ENCODE measurements around the gene ZC3H12D. TPM values are rescaled to one million over a fixed set of nuclear protein-coding genes. Genes with fewer than 3 reads are reported as not detected.

ZC3H12D gene
- total and polyA plus RNA-seq, 2 of the 13 experiments (the other 11 are each of a cell fraction or from before 2014, with no cell fraction given): 1.2 to 2.7 TPM

- H3K9me3 ChIP-seq (ENCODE audit: low read length): no peaks in the 10 kb centered on the region
- FAIRE-seq: no peak
- no peak for ATAC-seq
- peaks cover 31% of the 10 kb centered on the region for H3K4me1 ChIP-seq (ENCODE audit: insufficient read depth, low read length)
- BruUV-seq (replicated peaks): no TSS peak
- TF ChIP-seq HES4 (CRISPR knock-in tag; IDR thresholded peaks at IDR 0.05; ENCODE audit: borderline replicate concordance) (0 out of 2 replicates have a peak, but pooled peaks have one; percentile 24), KDM3A (CRISPR knock-in tag; IDR thresholded peaks at IDR 0.05; ENCODE audit: low read depth) (no peak), NAIF1 (CRISPR knock-in tag; IDR thresholded peaks at IDR 0.05; ENCODE audit: borderline replicate concordance) (no peak)
- no peaks in the 10 kb centered on the region for H3K36me3 ChIP-seq (replicated peaks in 1 of 2; ENCODE audit: control insufficient read depth in 1 of 2, insufficient read depth in 2 of 2, low read length in 2 of 2)
- no peak for DNase-seq (ENCODE audit: low spot score)
- H3K4me3 ChIP-seq (replicated peaks in 1 of 3; ENCODE audit: insufficient read depth in 1 of 3, low read depth in 2 of 3, low read length in 3 of 3): no peak overlapping the region
- intact Hi-C loops (cut with micrococcal nuclease; ENCODE audit: unreplicated experiment) (no loop called here), in situ Hi-C loops (cut with HindIII; ENCODE audit: extremely low pct_ligation_motif_present, low pct_unique_long_range_greater_than_20kb) (no loop called here)
- H4K20me1 ChIP-seq (ENCODE audit: insufficient read depth, low read length): no peaks in the 10 kb centered on the region
- H3K9ac ChIP-seq (ENCODE audit: insufficient read depth, low read depth, low read length): no peak overlapping the region
- no peaks in the 10 kb centered on the region for H3K79me2 ChIP-seq (ENCODE audit: insufficient read depth, low read length)
- ChIA-PET POLR2A (no interaction called here), CTCF (ENCODE audit: low intra/inter-chr PET ratio, low total read pairs) (no interaction called here)
- H3K4me2 ChIP-seq (ENCODE audit: low read depth, low read length): no peak overlapping the region
- H3K27me3 ChIP-seq (ENCODE audit: control insufficient read depth in 1 of 2, insufficient read depth in 2 of 2, low read length in 2 of 2): no peaks in the 10 kb centered on the region
- H2AFZ ChIP-seq (ENCODE audit: low read length): no peak overlapping the region
- H3K27ac ChIP-seq (ENCODE audit: extremely low read length, insufficient read depth, low read length): no peak overlapping the region
- 91% methylated on average over 18 of the region's 18 CpGs for WGBS (ENCODE audit: low lambda C conversion rate)
Measured at GRCh38 chr6:149480502-149481280, 4.1 kb downstream of the ZC3H12D start.

- H3K4me2 ChIP-seq (ENCODE audit: low read depth, low read length): no peak overlapping the region
- in situ Hi-C loops (cut with HindIII; ENCODE audit: extremely low pct_ligation_motif_present, low pct_unique_long_range_greater_than_20kb): no loop called here
- peaks cover 35% of the 10 kb centered on the region for H3K4me1 ChIP-seq (ENCODE audit: insufficient read depth, low read length)
- H3K79me2 ChIP-seq (ENCODE audit: insufficient read depth, low read length): no peaks in the 10 kb centered on the region
- no peak for DNase-seq (ENCODE audit: low spot score)
- H2AFZ ChIP-seq (ENCODE audit: low read length): no peak overlapping the region
- H3K27ac ChIP-seq (ENCODE audit: extremely low read length, insufficient read depth, low read length): no peak overlapping the region
- no peaks in the 10 kb centered on the region for H3K9me3 ChIP-seq (ENCODE audit: low read length)
- no peak overlapping the region for H3K9ac ChIP-seq (ENCODE audit: insufficient read depth, low read depth, low read length)
- CTCF ChIA-PET (ENCODE audit: low intra/inter-chr PET ratio, low total read pairs): no interaction called here
- no TSS peak for BruUV-seq (replicated peaks)
- WGBS (ENCODE audit: low lambda C conversion rate): 94% methylated on average over 5 of the region's 5 CpGs
- no peak for ATAC-seq
- intact Hi-C loops (cut with micrococcal nuclease; ENCODE audit: unreplicated experiment): no loop called here
- H3K4me3 ChIP-seq (replicated peaks in 1 of 3; ENCODE audit: insufficient read depth in 1 of 3, low read depth in 2 of 3, low read length in 3 of 3): no peak overlapping the region
- POLR2A ChIA-PET: no interaction called here
- no peaks in the 10 kb centered on the region for H3K27me3 ChIP-seq (ENCODE audit: control insufficient read depth in 1 of 2, insufficient read depth in 2 of 2, low read length in 2 of 2)
- H3K36me3 ChIP-seq (replicated peaks in 1 of 2; ENCODE audit: control insufficient read depth in 1 of 2, insufficient read depth in 2 of 2, low read length in 2 of 2): no peaks in the 10 kb centered on the region
- H4K20me1 ChIP-seq (ENCODE audit: insufficient read depth, low read length): no peaks in the 10 kb centered on the region
- FAIRE-seq: no peak
- TF ChIP-seq ZNF646 (CRISPR knock-in tag; IDR thresholded peaks at IDR 0.05): no peak
- TF ChIP-seq ZBTB10 (CRISPR knock-in tag; IDR thresholded peaks at IDR 0.05; ENCODE audit: borderline replicate concordance): no peak
- TF ChIP-seq ZNF121 (CRISPR knock-in tag; IDR thresholded peaks at IDR 0.05): peak; percentile 84
- TF ChIP-seq ZNF83 (CRISPR knock-in tag; IDR thresholded peaks at IDR 0.05; ENCODE audit: borderline replicate concordance): no peak
Measured at GRCh38 chr6:149478631-149479314, 6.0 kb downstream of the ZC3H12D start.

Data from HepG2 (cell line).